ENCODE results near the gene PROM1.

DNA sequence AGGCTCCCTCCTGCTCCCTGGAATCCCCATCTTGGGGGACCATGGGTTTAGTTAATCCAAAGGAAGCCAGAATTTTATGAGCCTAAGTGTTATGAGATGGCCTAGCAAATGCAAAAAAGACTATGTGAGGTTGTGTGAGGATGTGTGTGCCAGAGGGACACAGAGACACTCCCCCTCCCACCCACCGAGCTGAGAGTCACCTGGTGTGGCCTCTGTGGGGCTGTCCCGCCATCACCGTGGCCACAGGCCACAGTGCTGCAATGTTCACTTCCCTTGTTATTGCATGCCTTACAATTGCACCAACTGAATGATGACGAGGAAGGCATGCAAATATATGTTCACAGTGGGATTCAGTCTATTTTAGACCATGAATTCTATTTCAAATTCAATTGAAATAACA, 120.2 kb downstream of the PROM1 start:
- TF ChIP-seq POLR2A (IDR thresholded peaks at IDR 0.05; ENCODE audit: low read length) (no peak), GATA1 (IDR thresholded peaks at IDR 0.05; ENCODE audit: low read depth, low read length) (no peak)
